Bronchus fibroblast of lung (primary cell): ENCODE data around the gene SEC63. TPM values are rescaled to one million over a fixed set of nuclear protein-coding genes. Genes with fewer than 3 reads are reported as not detected.

Experiments used
- total RNA-seq: library from RNA; depleted of rRNA; stranded (reverse); fragments of >200 nt; gene quantifications from 2 replicates; pipeline ENCODE4 v1.2.3, GENCODE V29; 2015

Gene SEC63, protein sequence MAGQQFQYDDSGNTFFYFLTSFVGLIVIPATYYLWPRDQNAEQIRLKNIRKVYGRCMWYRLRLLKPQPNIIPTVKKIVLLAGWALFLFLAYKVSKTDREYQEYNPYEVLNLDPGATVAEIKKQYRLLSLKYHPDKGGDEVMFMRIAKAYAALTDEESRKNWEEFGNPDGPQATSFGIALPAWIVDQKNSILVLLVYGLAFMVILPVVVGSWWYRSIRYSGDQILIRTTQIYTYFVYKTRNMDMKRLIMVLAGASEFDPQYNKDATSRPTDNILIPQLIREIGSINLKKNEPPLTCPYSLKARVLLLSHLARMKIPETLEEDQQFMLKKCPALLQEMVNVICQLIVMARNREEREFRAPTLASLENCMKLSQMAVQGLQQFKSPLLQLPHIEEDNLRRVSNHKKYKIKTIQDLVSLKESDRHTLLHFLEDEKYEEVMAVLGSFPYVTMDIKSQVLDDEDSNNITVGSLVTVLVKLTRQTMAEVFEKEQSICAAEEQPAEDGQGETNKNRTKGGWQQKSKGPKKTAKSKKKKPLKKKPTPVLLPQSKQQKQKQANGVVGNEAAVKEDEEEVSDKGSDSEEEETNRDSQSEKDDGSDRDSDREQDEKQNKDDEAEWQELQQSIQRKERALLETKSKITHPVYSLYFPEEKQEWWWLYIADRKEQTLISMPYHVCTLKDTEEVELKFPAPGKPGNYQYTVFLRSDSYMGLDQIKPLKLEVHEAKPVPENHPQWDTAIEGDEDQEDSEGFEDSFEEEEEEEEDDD
- 5.4 and 7.1 TPM in 2 replicates for total RNA-seq

DNA sequence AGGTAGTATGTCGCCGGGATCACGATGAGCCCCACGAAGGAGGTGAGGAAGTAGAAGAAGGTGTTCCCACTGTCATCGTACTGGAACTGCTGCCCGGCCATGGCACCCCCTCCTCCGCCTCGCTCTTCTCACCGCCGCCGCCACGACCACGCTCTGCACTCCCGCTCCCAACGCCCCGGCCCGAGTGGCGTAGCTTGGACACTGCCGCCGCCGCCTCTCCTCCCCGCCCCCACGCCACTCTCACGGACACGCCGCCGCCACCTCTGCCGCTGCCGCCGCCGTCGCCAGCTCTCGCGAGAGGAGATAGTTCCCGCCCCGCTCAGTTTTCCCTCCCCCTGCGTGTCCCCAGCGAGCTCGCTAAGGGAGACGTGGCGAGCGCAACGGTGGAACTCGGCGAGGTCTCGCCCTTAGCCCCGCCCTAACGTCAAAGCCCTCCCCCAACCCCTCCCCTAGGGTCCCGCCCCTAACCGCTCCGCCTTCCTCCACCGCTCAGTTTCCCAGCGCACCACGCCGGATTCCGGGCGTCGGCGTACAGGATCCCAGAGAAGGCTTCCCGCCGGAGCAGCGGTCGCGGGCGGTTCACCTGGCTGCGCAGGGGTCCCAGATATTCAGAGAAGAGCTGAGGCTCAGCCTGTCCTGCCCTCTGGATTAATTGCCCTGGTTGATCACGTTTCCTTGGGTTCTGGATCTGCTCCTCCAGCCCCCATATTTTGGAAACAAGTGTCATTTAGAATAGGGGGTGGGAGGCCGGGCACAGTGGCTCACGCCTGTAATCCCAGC, at the start of gene SEC63:
TSS of gene SEC63 (minus strand) at position 300 of the 780 bp plus-strand sequence. CDS start at position 101, 199 bp downstream.

Other genes with a start within 250 kb of the SEC63 start
- not detected in 2 replicates for gene SCML4, start 133.9 kb downstream of the SEC63 start, total RNA-seq
- gene OSTM1, start 116.5 kb upstream of the SEC63 start, total RNA-seq = 8.9 and 10.4 TPM in 2 replicates
- gene NR2E1, start 207.8 kb upstream of the SEC63 start, total RNA-seq = not detected in 2 replicates